Astrocyte (in vitro differentiated cells and primary cell): ENCODE results near the gene SLC6A16. TPM values are rescaled to one million over a fixed set of nuclear protein-coding genes. Genes with fewer than 3 reads are reported as not detected.
"Not testable (repeated sequence)": the region's sequence is repeated elsewhere in the genome, so short reads cannot be mapped to it uniquely, and the experiment has no call there.

Experiments used
- DNase-seq: peaks from one replicate; pipeline ENCODE4 v3.0.0-alpha.2; 2010; ENCODE audit warnings: low read depth
- FAIRE-seq: peaks from 2 replicates; lab custom pipeline; 2011; peaks lifted over from hg19 to GRCh38; lab: Jason Lieb, UNC
- H2AFZ ChIP-seq: 2 replicates; pipeline ENCODE4 v1.6.0; 2012; ENCODE audit warnings: low read depth, low read length, inconsistent platforms
- H3K27ac ChIP-seq: 2 replicates; pipeline ENCODE4 v1.5.1; 2011; ENCODE audit warnings: low read depth, low read length, inconsistent platforms
- H3K27me3 ChIP-seq: 2 replicates; pipeline ENCODE4 v1.6.0; 2011; ENCODE audit warnings: low read length, inconsistent platforms; ENCODE audit not compliant: insufficient read depth
- H3K36me3 ChIP-seq: 2 replicates; pipeline ENCODE4 v1.5.1; 2011; ENCODE audit warnings: low read length, inconsistent platforms; ENCODE audit not compliant: insufficient read depth
- H3K4me1 ChIP-seq: 2 replicates; pipeline ENCODE4 v1.5.1; 2011; ENCODE audit warnings: low read length, inconsistent platforms; ENCODE audit not compliant: insufficient read depth
- H3K4me2 ChIP-seq: 2 replicates; pipeline ENCODE4 v1.6.0; 2012; ENCODE audit warnings: low read length, inconsistent platforms
- H3K4me3 ChIP-seq: 2 replicates; pipeline ENCODE4 v1.5.1; 2011; ENCODE audit warnings: low read depth, mild to moderate bottlenecking, low read length, inconsistent platforms; ENCODE audit not compliant: insufficient read depth
- H3K79me2 ChIP-seq: 2 replicates; pipeline ENCODE4 v1.6.0; 2012; ENCODE audit warnings: mild to moderate bottlenecking, low read length, inconsistent platforms; ENCODE audit not compliant: insufficient read depth
- H3K9ac ChIP-seq: 2 replicates; pipeline ENCODE4 v1.6.0; 2012; ENCODE audit warnings: mild to moderate bottlenecking, low read length, inconsistent platforms
- H3K9me3 ChIP-seq: 2 replicates; pipeline ENCODE4 v1.5.1; 2012; ENCODE audit warnings: low read depth, mild to moderate bottlenecking, low read length, inconsistent platforms; ENCODE audit not compliant: insufficient read depth
- H4K20me1 ChIP-seq: 2 replicates; pipeline ENCODE4 v1.6.0; 2012; ENCODE audit warnings: low read length, inconsistent platforms; ENCODE audit not compliant: insufficient read depth
- H3K27ac Mint-ChIP-seq: one replicate; pipeline ENCODE4 v1.8.0; 2021; ENCODE audit warnings: mild to moderate bottlenecking, mixed read lengths; ENCODE audit not compliant: unreplicated experiment
- H3K27me3 Mint-ChIP-seq: one replicate; pipeline ENCODE4 v1.8.0; 2021; ENCODE audit warnings: low read depth, mixed read lengths; ENCODE audit not compliant: unreplicated experiment
- H3K36me3 Mint-ChIP-seq: one replicate; pipeline ENCODE4 v1.8.0; 2021; ENCODE audit warnings: low read depth, mixed read lengths; ENCODE audit not compliant: unreplicated experiment
- H3K4me1 Mint-ChIP-seq: one replicate; pipeline ENCODE4 v1.8.0; 2021; ENCODE audit warnings: low read depth, mixed read lengths; ENCODE audit not compliant: unreplicated experiment
- H3K4me3 Mint-ChIP-seq: one replicate; pipeline ENCODE4 v1.8.0; 2021; ENCODE audit warnings: mild to moderate bottlenecking, moderate library complexity, mixed read lengths; ENCODE audit not compliant: unreplicated experiment
- H3K9me3 Mint-ChIP-seq: one replicate; pipeline ENCODE4 v1.8.0; 2021; ENCODE audit warnings: mild to moderate bottlenecking, mixed read lengths; ENCODE audit not compliant: unreplicated experiment
- CTCF ChIP-seq: IDR thresholded peaks from 2 replicates; pipeline ENCODE4 v1.5.1; 2011; ENCODE audit warnings: low read depth, mild to moderate bottlenecking, inconsistent platforms, low read length, moderate library complexity; ENCODE audit not compliant: insufficient read depth
- EZH2 ChIP-seq: IDR thresholded peaks from 2 replicates; pipeline ENCODE4 v1.6.1; 2012; ENCODE audit warnings: mild to moderate bottlenecking, low read length, inconsistent platforms; ENCODE audit not compliant: insufficient read depth
- total RNA-seq: library from RNA; stranded (reverse); gene quantifications from 2 replicates; pipeline ENCODE4 v1.2.1, GENCODE V29; 2021

SLC6A16 gene
- total RNA-seq, 1 donor from 2014 or later, result 4.6 TPM

GRCh38 chr19:49288205-49288604 lies 36.8 kb downstream of the SLC6A16 start:
- peaks cover 22% of the 10 kb centered on the region for H3K27me3 Mint-ChIP-seq
- H4K20me1 ChIP-seq, H3K9me3 ChIP-seq, H3K27me3 ChIP-seq, H3K27ac Mint-ChIP-seq, H3K9ac ChIP-seq, H3K4me3 ChIP-seq, H3K9me3 Mint-ChIP-seq, H3K4me1 ChIP-seq, DNase-seq, H3K4me3 Mint-ChIP-seq, H3K36me3 ChIP-seq, H2AFZ ChIP-seq, H3K4me2 ChIP-seq, H3K79me2 ChIP-seq, H3K36me3 Mint-ChIP-seq, FAIRE-seq, H3K27ac ChIP-seq, H3K4me1 Mint-ChIP-seq: not testable (repeated sequence)

GRCh38 chr19:49287141-49287770 lies 37.7 kb downstream of the SLC6A16 start:
- H4K20me1 ChIP-seq, result no peaks in the 10 kb centered on the region
- H3K79me2 ChIP-seq, result no peaks in the 10 kb centered on the region
- Mint-ChIP-seq H3K4me3 (no peak overlapping the region), H3K27ac (no peak overlapping the region), H3K27me3 (peaks cover 27% of the 10 kb centered on the region), H3K4me1 (no peaks in the 10 kb centered on the region), H3K9me3 (peaks cover 9% of the 10 kb centered on the region), H3K36me3 (peaks cover 2% of the 10 kb centered on the region)
- H3K36me3 ChIP-seq, result no peaks in the 10 kb centered on the region
- peaks cover 4% of the 10 kb centered on the region for H3K9me3 ChIP-seq
- H3K4me1 ChIP-seq, result no peaks in the 10 kb centered on the region
- H3K4me3 ChIP-seq, result no peak overlapping the region
- no peak overlapping the region for H3K27ac ChIP-seq
- DNase-seq (no peak), FAIRE-seq (no peak)
- peaks cover 3% of the 10 kb centered on the region for H3K27me3 ChIP-seq
- H3K9ac ChIP-seq, result no peak overlapping the region
- no peak overlapping the region for H2AFZ ChIP-seq
- TF ChIP-seq CTCF, result no peak
- no peak for TF ChIP-seq EZH2
- H3K4me2 ChIP-seq, result no peak overlapping the region

- FAIRE-seq, result no peak
- TF ChIP-seq EZH2 (no peak), CTCF (no peak)
- Histone ChIP-seq H2AFZ (no peak overlapping the region), H3K36me3 (no peaks in the 10 kb centered on the region), H3K27ac (no peak overlapping the region), H3K4me3 (no peak overlapping the region), H3K9ac (no peak overlapping the region), H3K4me1 (no peaks in the 10 kb centered on the region), H3K79me2 (no peaks in the 10 kb centered on the region), H3K4me2 (no peak overlapping the region), H4K20me1 (no peaks in the 10 kb centered on the region), H3K27me3 (peaks cover 5% of the 10 kb centered on the region), H3K9me3 (no peaks in the 10 kb centered on the region)
- Mint-ChIP-seq H3K4me3 (no peak overlapping the region), H3K36me3 (no peaks in the 10 kb centered on the region), H3K4me1 (no peaks in the 10 kb centered on the region), H3K27ac (no peak overlapping the region), H3K9me3 (peaks cover 6% of the 10 kb centered on the region), H3K27me3 (peaks cover 40% of the 10 kb centered on the region)
- DNase-seq, result no peak
Observed at GRCh38 chr19:49282184-49282583, 42.8 kb downstream of the SLC6A16 start.
